Neural progenitor cell (in vitro differentiated cells): Measurements from ENCODE around the gene TRPM2.

Experiments used
- CTCF ChIP-seq: fragments of 200-600 bp; sonication (generic); IDR thresholded peaks from 2 replicates; pipeline ENCODE4 v1.5.1; 2017; ENCODE audit warnings: antibody characterized with exemption, mild to moderate bottlenecking
- EZH2 ChIP-seq: fragments of 200-600 bp; sonication (generic); IDR thresholded peaks from 2 replicates; pipeline ENCODE4 v1.6.1; 2017; ENCODE audit warnings: antibody characterized with exemption, mild to moderate bottlenecking, moderate library complexity
- EZH2phosphoT487 ChIP-seq: fragments of 200-600 bp; sonication (generic); IDR thresholded peaks from 2 replicates; pipeline ENCODE4 v1.6.1; 2017; ENCODE audit warnings: antibody characterized with exemption

GRCh38 chr21:44454058-44454457, 100.6 kb downstream of the TRPM2 start:
- TF ChIP-seq CTCF, result no peak
- no peak for TF ChIP-seq EZH2
- no peak for TF ChIP-seq EZH2phosphoT487
